ENCODE results near the gene ZNF507.

The ZNF507 gene

DNA sequence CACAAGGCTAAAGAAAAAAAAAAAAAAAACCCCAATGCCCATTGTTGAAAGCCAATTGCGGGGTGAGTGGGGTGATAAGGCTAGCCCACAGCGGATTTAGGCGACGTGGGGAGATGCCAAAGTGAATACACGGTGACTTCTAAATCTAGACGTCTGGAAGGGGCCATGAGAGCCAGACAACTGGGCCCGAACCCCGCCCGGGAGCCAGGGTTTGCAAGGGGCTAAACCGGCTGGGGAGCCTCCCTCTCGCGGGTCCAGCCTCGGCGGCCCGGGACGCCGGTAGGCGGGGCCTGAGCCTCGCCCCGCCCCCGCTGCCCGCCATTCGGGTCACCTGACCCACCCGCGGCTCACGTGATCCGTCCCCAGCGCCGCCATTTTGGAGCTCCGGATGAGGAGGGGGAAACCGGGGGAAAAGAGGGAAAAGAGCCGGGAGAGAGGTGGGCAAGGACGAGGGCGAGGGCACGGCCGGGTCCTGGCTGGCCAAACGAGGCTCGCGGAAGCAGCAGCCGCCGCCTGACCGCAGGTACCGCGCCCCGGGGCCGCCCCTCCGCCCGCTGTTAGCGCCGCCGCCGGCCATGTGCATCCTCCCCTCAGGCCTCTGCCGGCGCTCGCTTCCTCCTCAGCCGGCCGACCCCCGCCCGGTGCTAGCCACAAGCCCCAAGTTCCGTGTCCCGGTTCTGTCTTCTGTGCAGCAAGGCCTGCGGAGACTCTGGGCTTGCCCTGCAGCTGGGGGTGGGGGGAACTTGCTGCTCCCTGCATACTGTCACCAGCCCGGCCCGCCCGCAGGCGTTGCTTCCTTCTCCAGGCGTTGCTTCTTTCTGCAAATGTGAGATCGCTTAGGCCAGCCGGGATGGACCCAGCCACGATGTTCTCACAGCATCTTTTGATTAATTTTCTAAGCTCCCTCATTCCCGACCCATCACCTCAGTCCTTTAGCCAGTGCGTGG lies at the start of gene ZNF507:
ZNF507 (plus strand) TSS at position 350 of the 947 bp plus-strand sequence. CDS start 7,221 bp downstream, outside the sequence.
- DNase-seq: peak; percentile 71 to 96

DNA sequence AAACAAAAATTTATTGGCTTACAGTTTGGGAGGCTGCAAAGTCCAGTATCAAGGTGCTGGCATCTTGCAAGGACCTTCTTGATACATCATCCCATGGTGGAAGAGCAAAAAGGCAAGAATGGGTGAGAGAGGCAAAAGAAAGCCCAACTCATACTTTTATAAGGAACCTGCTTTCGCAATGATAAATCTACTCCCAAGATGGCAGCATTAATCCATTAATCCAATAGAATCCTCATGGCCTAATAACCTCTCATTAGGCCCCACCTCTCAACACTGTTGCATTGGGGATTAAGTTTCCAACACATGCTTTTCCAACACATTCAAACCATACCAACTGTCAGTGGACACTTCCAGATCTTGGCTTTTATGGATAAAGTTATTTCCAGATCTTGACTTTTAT lies 48.7 kb upstream of the ZNF507 start:
- no peak for DNase-seq

DNA sequence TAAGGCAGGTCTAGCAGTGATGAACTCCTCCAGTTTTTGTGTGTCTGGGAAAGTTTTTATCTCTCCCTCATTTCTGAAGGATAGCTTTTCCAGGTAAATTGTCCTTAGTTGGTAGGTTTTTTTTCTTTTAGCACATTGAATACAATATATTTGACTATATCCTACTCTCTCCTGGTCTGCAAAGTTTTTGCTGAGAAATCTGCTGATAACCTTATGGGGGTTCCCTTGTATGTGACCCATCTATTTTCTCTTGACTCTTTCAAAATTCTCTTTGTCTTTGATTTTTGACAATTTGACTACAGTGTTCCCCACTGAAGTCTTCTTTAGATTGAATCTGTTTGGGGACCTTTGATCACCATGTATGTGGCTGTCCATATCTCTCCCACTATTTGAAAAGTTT lies 42.6 kb upstream of the ZNF507 start:
- no peak for DNase-seq

GRCh38 chr19:32303193-32303592 lies 42.2 kb upstream of the ZNF507 start:
- DNase-seq: no peak

- DNase-seq: no peak
These were observed 37.8 kb upstream of the ZNF507 start for GRCh38 chr19:32307591-32307990.

- DNase-seq: no peak
These were observed 36.9 kb upstream of the ZNF507 start for GRCh38 chr19:32308431-32309077.

- no peak for DNase-seq
These were observed 35.6 kb upstream of the ZNF507 start for GRCh38 chr19:32309711-32310390.

- DNase-seq: no peak
These were observed 34.0 kb upstream of the ZNF507 start for GRCh38 chr19:32311371-32311770.

DNA sequence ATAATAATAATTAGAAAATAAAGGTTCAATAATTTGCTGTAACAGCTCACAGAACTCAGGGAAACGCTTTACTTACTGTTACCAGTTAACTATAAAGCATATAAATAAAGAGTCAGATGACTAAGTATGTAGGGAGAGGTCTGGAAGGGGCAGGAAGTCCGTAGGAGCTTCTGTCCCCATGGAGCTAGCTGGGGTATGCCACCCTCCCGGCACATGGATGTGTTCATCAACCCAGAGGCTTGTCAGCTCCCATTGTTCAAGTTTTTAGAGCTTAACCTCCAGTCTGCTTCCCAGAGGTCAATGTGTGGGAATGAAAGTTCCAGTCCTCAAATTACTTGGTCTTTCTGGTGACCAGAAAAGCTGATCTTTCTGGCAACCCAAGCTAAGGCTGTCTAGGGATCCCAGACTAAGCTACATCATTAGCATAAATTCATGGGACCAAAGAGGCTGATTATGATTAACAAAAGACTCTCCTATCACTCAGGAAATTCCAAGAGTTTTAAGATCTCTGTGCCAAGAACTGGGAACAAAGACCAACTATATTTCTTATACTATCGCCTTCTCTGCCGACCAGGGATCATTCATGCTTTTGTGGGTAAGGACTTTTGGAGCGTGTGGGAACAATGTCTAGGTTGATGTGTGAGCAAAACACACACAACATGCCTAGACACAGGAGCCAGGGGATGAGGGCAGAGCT lies 31.7 kb upstream of the ZNF507 start:
- no peak for DNase-seq

GRCh38 chr19:32316034-32316433 lies 29.4 kb upstream of the ZNF507 start:
- no peak for DNase-seq

GRCh38 chr19:32317086-32317485 lies 28.3 kb upstream of the ZNF507 start:
- DNase-seq: no peak

GRCh38 chr19:32318884-32319520 lies 26.4 kb upstream of the ZNF507 start:
- DNase-seq: peak; percentile 29 to 72

DNA sequence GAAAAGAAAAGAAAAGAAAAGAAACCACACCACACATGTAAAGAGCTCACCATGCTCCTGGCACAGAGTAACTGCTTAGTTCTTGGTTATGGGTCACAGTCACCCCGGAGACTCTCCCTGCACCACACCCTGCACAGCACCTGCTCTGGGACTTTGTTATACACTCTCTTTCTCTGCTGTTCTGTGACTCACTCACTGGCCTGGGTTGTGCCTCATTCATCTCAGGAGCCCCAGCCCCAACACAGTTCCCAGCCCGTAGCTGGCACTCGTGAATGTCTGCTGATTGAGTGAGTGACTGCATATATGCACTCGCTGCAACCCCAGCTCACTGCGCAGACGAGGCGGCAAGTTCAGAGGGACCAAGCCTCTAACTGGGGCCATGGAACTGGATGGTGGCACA lies 22.9 kb upstream of the ZNF507 start:
- no peak for DNase-seq

DNA sequence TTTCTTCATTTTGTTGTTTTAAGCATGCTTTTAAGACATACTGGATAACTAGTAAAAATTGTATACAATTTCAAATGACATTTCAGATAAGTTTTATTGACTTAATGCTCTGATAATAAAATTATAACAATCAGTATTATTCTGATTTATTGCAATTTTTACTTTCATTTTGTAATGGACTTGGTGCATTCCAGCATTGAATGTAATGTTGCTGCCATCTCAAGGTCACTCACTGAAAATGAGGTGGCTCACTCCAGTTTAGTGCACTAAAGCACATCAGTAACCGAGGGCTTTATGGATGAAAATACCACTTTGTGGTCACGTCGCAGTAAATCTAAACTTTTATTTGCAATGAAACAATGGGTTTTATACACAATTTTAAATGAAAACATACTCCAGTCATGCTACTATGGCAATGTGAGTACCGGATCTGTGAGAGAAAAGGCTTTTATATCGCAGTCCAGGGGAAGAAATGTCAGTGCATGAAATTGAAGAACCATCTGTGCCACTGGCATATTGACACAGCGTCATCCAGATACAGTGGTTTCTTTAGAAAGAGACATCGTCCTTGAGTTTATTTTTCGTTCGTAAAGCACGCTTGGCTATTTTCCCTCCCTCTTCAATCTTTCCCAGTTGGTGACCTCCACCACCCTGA lies 20.7 kb upstream of the ZNF507 start:
- DNase-seq: peak; percentile 74

- no peak for DNase-seq
These were observed 15.1 kb upstream of the ZNF507 start for GRCh38 chr19:32330213-32330857.

DNA sequence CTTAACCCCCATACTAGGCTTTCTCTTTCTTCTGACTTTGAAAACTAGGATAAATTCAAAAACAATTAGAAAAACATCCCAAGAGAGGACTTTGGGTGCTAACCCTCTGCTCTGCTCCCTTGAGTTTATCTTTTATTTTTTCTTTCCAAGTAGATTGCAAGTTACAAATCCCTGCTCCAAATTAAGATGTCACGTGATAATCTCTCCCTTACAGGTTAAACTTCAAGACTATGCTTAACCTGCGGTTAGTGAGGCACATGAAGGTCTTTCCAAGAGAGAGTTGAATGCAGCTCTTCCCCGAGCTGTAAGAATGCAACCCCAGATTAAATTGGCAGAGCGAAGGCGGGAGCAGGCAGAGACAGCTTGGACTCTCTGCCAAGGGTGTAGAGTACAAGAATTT lies 12.2 kb upstream of the ZNF507 start:
- no peak for DNase-seq

DNA sequence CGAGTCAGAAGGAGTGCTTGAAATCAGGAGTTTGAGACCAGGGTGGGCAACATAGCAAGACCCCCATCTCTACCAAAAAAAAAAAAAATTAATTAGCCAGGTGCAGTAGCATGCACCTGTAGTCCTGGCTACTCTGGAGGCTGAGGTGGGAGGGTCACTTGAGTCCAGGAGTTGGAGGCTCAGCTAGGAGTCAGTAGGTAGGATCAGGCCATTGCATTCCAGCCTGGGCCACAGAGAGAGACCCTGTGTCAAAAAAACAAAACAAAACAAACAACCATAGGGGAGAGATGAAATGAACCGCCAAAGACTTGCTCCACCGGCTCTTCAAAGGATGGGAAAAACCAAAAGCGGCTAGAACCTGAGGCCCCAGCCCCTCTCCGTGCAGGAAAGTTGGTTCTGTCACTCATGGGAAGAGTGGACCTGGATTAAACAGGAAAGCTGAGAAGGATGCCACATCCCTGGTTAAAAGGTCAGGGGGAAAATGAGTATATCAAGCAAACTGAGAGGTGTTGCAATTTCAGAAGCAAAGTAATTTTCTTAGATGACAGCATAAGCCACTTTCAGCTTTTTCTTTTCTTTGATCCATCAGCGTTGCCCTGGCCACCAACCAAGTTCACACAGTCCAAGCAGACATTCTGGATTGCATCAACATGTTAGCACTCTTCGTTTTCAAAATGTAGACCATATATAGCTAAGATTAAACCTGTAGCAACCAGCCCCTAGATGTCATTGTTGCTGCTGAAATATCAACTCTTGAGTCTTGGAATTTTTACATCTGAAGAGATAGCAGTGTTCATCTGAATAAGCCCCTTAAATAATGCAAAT lies 8.9 kb upstream of the ZNF507 start:
- no peak for DNase-seq

DNA sequence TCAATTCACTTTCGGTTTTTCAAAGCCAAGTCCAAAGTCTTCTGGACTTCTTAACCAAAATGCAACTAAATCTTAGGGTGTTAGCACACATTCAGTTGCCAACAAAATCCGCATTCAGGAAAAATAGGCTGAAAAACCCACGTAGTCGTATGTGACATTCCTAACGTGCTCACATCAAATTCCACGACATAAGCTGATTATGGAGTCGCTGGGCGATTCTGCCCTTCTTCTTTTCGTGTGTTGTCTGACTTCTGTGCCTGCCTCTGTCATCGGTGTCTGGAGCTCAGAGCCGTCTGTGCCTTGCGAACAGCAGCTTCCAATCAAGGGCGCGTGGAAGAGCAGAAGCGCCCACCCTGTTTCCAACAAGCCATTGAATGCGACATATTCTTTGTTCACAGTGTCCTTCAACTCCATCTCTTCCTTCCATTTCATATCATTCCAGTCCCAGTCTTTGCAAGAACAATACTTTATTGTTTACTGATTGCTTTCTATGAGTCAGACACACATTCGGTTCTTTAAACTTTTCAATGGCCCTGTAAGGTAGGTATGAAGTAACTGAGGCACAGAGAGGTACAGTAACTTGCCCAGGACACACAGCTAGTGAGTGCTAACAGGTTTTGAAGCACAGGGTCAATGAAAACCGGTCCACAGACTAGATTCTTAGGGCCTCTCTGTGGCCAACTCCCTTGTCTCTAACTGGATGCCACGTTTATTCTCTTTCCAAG lies 8.2 kb upstream of the ZNF507 start:
- DNase-seq: no peak

DNA sequence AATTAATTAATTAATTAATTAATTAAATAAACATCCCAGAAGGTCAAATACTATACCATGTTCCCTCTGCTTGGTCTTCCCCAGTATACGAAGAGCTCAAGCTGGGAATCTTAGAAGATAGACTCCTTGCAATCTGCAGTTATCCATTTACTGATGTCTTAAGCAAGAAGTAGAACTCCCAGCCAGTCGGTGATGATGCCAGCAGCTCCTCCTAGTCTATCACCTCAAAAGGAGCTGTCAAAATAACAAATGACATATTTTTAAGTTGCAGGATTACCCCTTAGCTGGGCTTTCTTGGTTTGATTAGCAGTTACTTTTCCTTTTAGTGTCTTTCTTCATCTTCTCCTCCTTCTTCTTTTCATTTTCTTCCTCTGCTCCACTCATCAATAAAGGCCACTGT lies 6.0 kb upstream of the ZNF507 start:
- no peak for DNase-seq

All from NCI-H526 (cell line).